Panc1 (cell line): ENCODE measurements around the gene DRP2. TPM values are rescaled to one million over a fixed set of nuclear protein-coding genes. Genes with fewer than 3 reads are reported as not detected.

Source experiments
- ATAC-seq: fragments of 200-7000 bp; cut with Tn5 transposase; 2 replicates; pipeline ENCODE4 v1.9.1; 2020; ENCODE audit warnings: mild to moderate bottlenecking, moderate library complexity
- BruUV-seq: library from RNA; stranded (reverse); fragments of 400-500 nt; replicated peaks from 2 replicates; lab custom pipeline; 2021; lab: Mats Ljungman, UMichigan
- CTCF ChIA-PET: fragments of 300-600 bp; sonication (Branson Sonifier 250); formaldehyde crosslinking; loops from one replicate; lab custom pipeline; 2022; ENCODE audit warnings: antibody characterized with exemption; lab: Charles Lee
- POLR2A ChIA-PET: fragments of 300-600 bp; sonication (Branson Sonifier 250); formaldehyde crosslinking; loops from one replicate; lab custom pipeline; 2022; ENCODE audit warnings: antibody characterized with exemption; lab: Charles Lee
- DNase-seq: peaks from one replicate; pipeline ENCODE4 v3.0.0-alpha.2; 2010; ENCODE audit warnings: low read depth, low spot score
- H3K27ac ChIP-seq: 2 replicates; pipeline ENCODE4 v1.5.1; 2011; ENCODE audit warnings: mild to moderate bottlenecking, low read length, inconsistent platforms
- H3K27me3 ChIP-seq: fragments of 200-500 bp; sonication (Bioruptor generic); 2 replicates; pipeline ENCODE4 v1.6.0; 2014; ENCODE audit warnings: low read length, inconsistent platforms; ENCODE audit not compliant: control insufficient read depth, insufficient read depth
- H3K36me3 ChIP-seq: fragments of 200-500 bp; sonication (Bioruptor generic); 2 replicates; pipeline ENCODE4 v1.5.1; 2014; ENCODE audit warnings: inconsistent platforms, mild to moderate bottlenecking, low read length, moderate library complexity; ENCODE audit not compliant: control insufficient read depth, insufficient read depth
- H3K4me1 ChIP-seq: 2 replicates; pipeline ENCODE4 v1.5.1; 2011; ENCODE audit warnings: inconsistent platforms, mild to moderate bottlenecking, low read length, moderate library complexity; ENCODE audit not compliant: control insufficient read depth, insufficient read depth
- H3K4me3 ChIP-seq, 2 experiments: 2 replicates each; pipeline ENCODE4 v1.5.1; 2011 to 2012; ENCODE audit warnings: low read depth in 2 of 2, low read length in 2 of 2, mild to moderate bottlenecking in 2 of 2, inconsistent platforms in 1 of 2, moderate library complexity in 1 of 2
- H3K9me3 ChIP-seq: fragments of 200-500 bp; sonication (Bioruptor generic); 2 replicates; pipeline ENCODE4 v1.5.1; 2014; ENCODE audit warnings: low read depth, mild to moderate bottlenecking, inconsistent platforms, low read length, moderate library complexity; ENCODE audit not compliant: control insufficient read depth, insufficient read depth
- POLR2AphosphoS5 ChIP-seq: IDR thresholded peaks from 2 replicates; pipeline ENCODE4 v1.6.1; 2012; ENCODE audit warnings: mild to moderate bottlenecking, low read depth, low read length, moderate library complexity
- REST ChIP-seq, 2 experiments: IDR thresholded peaks; 2 replicates each; pipeline ENCODE4 v1.6.1; 2011 to 2012; ENCODE audit warnings: low read depth in 2 of 2, control low read depth in 1 of 2, low read length in 1 of 2, mild to moderate bottlenecking in 1 of 2, moderate library complexity in 1 of 2; ENCODE audit not compliant: insufficient read depth in 1 of 2
- SIN3A ChIP-seq: IDR thresholded peaks from 2 replicates; pipeline ENCODE4 v1.6.1; 2012; ENCODE audit warnings: low read depth, mild to moderate bottlenecking, low read length, moderate library complexity, borderline replicate concordance; ENCODE audit not compliant: insufficient read depth
- TCF7L2 ChIP-seq: IDR thresholded peaks from 2 replicates; pipeline ENCODE4 v1.6.1; 2011; ENCODE audit warnings: mild to moderate bottlenecking, low read depth, low read length, inconsistent platforms
- in situ Hi-C: cut with HindIII; loops from 2 replicates; pipeline ENCODE4 v1.10.0; 2016; ENCODE audit warnings: low sequenced_read_pairs, low pct_unique_long_range_greater_than_20kb
- intact Hi-C: fragments of 100-400 bp; cut with micrococcal nuclease; formaldehyde crosslinking; loops from one replicate; pipeline ENCODE4 v1.10.0; 2022; ENCODE audit not compliant: unreplicated experiment
- total RNA-seq: library from RNA; stranded (reverse); gene quantifications from one replicate; pipeline ENCODE4 v1.2.1, GENCODE V29; 2021; ENCODE audit not compliant: unreplicated experiment
- TF ChIP-seq, protein P1 (sequence below): fragments of 450-650 bp; IDR thresholded peaks from 2 replicates; pipeline ENCODE4 v1.5.1; 2017; ENCODE audit warnings: mild to moderate bottlenecking

Gene DRP2
- total RNA-seq, 1 experiment from 2014 or later: 0.15 TPM

DNA sequence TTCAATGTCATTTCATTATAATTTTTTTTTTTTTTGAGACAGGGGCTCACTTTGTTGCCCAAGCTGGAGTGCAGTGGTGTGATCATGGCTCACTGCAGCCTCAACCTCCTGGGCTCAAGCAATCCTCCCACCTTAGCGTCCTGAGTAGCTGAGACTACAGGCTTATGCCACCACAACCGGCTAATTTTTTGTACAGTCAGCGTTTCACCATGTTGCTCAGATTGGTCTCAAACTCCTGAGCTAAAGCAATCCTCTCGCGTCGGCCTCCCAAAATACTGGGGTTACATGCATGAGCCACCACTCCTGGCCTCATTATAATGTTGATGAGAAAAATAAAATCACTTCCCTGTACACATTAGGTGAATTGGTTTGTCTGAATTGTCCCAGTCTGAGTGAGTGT, 54.6 kb downstream of the DRP2 start:
- Histone ChIP-seq H3K36me3 (no peaks in the 10 kb centered on the region), H3K4me3 (no peak overlapping the region), H3K27me3 (no peaks in the 10 kb centered on the region), H3K9me3 (no peaks in the 10 kb centered on the region), H3K27ac (no peak overlapping the region), H3K4me1 (no peaks in the 10 kb centered on the region)
- no TSS peak for BruUV-seq
- no peak for DNase-seq
- ChIA-PET CTCF (no interaction called here), POLR2A (no interaction called here)
- TF ChIP-seq POLR2AphosphoS5 (no peak), SIN3A (no peak), REST (IDR thresholded peaks at IDR 0.05; ENCODE audit: insufficient read depth in 1 of 2, low read depth in 2 of 2, low read length in 1 of 2) (no peak), TCF7L2 (no peak)
- in situ Hi-C loops: no loop called here
- ATAC-seq: no peak
- intact Hi-C loops: no loop called here

GRCh38 chrX:101276238-101276637, 56.7 kb downstream of the DRP2 start:
- H3K9me3 ChIP-seq: no peaks in the 10 kb centered on the region
- ChIA-PET POLR2A (no interaction called here), CTCF (no interaction called here)
- DNase-seq (no peak), ATAC-seq (no peak)
- no TSS peak for BruUV-seq
- no peak overlapping the region for H3K4me3 ChIP-seq
- intact Hi-C loops (no loop called here), in situ Hi-C loops (no loop called here)
- H3K4me1 ChIP-seq: no peaks in the 10 kb centered on the region
- H3K36me3 ChIP-seq: no peaks in the 10 kb centered on the region
- H3K27me3 ChIP-seq: no peaks in the 10 kb centered on the region
- no peak overlapping the region for H3K27ac ChIP-seq
- TF ChIP-seq POLR2AphosphoS5 (no peak), SIN3A (no peak), TCF7L2 (no peak), REST (IDR thresholded peaks at IDR 0.05; ENCODE audit: insufficient read depth in 1 of 2, low read depth in 2 of 2, low read length in 1 of 2) (no peak)
- TF ChIP-seq, protein P1, sequence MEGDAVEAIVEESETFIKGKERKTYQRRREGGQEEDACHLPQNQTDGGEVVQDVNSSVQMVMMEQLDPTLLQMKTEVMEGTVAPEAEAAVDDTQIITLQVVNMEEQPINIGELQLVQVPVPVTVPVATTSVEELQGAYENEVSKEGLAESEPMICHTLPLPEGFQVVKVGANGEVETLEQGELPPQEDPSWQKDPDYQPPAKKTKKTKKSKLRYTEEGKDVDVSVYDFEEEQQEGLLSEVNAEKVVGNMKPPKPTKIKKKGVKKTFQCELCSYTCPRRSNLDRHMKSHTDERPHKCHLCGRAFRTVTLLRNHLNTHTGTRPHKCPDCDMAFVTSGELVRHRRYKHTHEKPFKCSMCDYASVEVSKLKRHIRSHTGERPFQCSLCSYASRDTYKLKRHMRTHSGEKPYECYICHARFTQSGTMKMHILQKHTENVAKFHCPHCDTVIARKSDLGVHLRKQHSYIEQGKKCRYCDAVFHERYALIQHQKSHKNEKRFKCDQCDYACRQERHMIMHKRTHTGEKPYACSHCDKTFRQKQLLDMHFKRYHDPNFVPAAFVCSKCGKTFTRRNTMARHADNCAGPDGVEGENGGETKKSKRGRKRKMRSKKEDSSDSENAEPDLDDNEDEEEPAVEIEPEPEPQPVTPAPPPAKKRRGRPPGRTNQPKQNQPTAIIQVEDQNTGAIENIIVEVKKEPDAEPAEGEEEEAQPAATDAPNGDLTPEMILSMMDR: no peak
